NOMO-1 treated with dmso at 0.1 percent for 144 hours (cell line): ENCODE measurements around the gene FAM180B.
A peak's percentile ranks its signal among the peaks of the same experiment; 100 is the strongest.

ENCODE experiments used
- DNase-seq: peaks from one replicate; lab custom pipeline; 2025; ENCODE audit not compliant: unreplicated experiment; lab: John Stamatoyannopoulos, UW

The FAM180B gene

DNA sequence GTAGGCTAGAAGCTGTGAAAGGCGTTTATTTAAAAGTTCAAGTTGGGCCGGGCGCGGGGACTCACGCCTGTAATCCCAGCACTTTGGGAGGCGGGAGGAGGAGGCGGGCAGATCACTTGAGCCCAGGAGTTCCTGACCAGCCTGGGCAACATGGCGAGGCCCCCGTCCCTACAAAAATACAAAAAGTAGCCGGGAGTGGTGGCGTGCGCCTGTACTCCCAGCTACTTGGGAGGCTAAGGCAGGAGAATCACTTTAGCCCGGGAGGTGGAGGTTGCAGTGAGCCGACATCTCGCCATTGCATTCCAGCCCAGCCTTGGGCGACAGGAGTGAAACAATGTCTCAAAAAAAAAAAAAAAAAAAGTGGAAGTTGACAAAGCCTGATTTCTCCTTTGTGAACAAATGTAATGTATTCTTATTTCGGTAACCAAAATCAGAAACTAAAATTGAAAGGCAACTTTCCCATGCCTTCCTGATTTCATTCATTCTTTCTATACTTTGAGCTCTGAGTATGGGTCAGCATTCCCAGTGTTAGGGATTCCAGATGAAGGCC lies 20.3 kb upstream of the FAM180B start:
- no peak for DNase-seq

DNA sequence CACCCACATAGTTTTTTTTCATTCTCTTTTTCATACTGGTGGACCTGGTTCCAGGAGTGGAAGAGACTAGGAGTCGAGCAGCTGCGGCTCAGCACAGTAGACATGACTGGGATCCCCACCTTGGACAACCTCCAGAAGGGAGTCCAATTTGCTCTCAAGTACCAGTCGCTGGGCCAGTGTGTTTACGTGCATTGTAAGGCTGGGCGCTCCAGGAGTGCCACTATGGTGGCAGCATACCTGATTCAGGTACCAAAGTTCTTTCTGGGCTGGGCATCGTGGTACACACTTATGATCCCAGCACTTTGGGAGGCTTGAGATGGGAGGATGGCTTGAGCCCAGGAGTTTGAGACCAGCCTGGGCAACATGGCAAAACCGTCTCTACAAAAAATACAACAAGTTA lies 16.8 kb upstream of the FAM180B start:
- DNase-seq: no peak

GRCh38 chr11:47570651-47571356 lies 15.7 kb upstream of the FAM180B start:
- no peak for DNase-seq

DNA sequence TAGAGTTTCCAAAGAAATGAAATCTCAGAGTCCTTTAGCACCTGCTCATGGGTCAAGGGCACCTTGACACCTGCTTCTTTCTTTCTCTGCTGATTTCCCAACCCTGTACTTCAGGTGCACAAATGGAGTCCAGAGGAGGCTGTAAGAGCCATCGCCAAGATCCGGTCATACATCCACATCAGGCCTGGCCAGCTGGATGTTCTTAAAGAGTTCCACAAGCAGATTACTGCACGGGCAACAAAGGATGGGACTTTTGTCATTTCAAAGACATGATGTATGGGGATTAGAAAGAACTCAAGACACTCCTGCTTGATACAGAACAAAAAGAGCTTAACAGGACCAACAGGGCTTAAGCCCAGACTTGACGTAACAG lies 15.1 kb upstream of the FAM180B start:
- DNase-seq: no peak

GRCh38 chr11:47571895-47572294 lies 14.6 kb upstream of the FAM180B start:
- DNase-seq: no peak

DNA sequence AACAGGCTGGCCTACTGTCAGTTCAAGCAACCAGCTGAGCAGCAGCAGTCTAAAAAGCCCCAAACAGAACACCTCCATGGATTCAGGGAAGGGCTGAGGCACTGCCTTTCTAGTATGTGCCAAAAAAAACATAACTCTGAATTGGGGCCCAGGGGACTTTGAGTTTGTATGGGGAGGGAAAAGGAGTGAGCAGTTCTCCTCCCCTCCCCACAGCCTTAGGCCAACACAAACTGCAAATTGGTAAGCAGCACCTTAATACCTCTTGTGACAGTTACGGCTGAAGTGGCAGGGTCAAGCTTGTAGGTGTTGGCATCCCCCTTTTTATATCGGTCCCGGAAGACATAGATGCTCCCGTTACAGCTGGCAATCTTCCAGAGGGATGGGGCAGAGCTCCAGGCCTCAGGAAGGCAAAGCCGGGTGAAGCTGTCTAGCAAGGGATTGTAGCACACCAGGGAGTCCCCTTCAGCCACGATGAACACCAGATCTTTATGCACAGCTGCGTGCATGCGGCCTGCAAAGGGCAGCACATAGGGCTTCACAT lies 13.7 kb upstream of the FAM180B start:
- no peak for DNase-seq

DNA sequence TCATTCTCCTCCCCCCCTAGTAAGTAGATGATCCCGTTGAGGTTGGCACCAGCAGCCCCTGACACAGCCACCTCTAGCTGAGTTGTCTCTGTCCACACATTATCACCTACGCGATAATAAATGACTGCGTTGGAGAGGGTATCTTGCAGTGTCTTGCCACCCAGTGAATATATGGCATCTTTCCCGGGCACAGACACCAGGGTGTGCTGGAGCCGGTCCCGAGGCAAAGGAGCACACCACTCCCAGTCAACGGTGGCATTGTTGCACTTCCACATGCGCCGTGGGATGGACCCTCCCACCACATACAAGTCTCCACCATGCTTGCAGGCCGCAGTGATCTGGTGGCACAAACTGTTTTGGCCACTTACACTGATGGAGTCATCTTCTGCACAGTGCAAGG lies 13.2 kb upstream of the FAM180B start:
- no peak for DNase-seq

DNA sequence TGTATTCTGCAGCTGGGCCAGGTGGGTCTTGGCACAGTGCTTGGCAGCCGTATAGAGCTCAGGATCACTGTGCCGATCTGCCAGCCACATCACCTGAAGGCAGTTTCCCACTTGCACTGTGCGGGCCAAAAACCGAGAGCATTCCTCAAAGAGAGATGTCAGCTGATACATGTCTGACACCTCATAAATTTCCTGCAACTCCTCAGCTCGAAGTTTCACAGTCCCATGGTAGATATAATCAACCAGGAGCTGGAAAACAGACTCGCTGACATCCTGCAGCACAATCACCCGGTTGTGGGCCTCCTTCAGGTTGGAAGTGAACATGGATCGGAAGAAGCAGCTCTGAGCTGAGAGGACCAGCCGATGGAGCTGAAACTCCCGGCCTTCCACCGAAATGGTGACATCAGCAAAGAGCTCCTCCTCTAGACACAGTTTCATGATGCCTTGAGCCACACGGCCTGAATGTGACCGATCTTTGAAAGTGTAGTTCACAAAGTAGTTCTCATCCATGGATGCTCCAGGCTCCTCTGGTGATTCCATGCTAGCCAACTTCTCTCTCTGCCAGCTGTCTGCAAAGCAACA lies 8.9 kb upstream of the FAM180B start:
- no peak for DNase-seq

- DNase-seq: peak; percentile 87
Observed at GRCh38 chr11:47578524-47579494, 7.7 kb upstream of the FAM180B start, which contains the start of the genes KBTBD4 and NDUFS3. Gene KBTBD4, minus strand, starts transcription at chr11:47578970. Its CDS starts 19 bp downstream, at chr11:47578951. Gene NDUFS3, plus strand, starts transcription at chr11:47579074. Its CDS starts 18 bp downstream, at chr11:47579092.

- no peak for DNase-seq
Observed at GRCh38 chr11:47583844-47584243, 2.6 kb upstream of the FAM180B start.

DNA sequence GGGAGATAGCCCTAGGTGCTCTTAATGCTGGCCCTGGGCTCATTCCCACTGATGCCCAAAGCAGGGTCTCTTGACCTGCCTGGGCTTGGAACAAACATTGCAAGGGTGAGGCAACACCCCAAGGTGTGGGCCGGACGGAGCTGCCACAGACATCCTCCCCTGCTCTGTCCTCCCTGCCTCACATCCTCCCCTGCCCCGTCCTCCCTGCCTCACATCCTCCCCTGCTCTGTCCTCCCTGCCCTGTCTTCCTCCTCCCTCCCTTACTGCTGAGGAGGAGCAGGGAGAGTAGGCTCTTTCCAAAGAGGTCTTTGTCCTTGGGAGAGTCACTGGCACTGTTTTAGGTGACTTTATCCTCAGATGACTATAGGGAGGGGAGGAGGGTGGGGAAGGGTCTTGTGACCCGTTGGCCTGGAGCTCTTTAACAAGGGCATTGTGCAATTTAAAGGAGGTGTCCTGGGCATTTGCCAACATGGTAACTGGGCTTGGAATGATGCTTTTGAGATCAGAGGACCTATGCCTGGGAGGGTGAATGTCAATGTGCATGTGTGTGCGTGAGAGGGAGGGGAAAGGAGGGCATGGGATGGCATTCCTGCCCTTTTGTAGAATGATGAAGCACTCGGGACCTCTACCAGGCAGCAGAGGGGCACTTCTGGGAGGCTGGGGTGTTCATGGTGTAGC lies 700 bp downstream of the FAM180B start:
- no peak for DNase-seq

DNA sequence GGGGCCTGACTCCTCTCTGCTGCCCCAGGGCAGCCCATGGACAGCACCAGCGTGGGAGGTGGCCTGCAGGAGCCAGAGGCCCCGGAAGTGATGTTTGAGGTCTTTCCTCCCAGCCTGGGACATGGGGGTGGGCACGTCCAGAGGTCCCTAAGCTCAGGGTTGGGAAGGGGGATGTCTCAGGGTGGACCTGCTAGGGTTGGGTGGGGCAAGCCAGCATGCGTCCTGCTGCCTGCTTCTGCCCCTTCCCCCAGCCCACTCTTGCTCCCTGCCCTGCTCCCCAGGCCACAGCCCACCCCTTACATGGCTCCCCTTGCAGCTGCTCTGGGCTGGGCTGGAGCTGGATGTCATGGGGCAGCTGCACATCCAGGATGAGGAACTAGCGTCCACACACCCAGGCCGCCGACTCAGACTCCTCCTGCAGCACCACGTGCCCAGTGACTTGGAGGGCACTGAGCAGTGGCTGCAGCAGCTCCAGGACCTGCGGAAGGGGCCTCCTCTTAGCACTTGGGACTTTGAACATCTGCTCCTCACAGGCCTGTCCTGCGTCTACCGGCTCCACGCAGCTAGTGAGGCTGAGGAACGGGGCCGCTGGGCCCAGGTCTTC lies 1.3 kb downstream of the FAM180B start:
- peak; percentile 87 for DNase-seq

GRCh38 chr11:47589118-47589517 lies 2.6 kb downstream of the FAM180B start:
- no peak for DNase-seq

- DNase-seq: no peak
Observed at GRCh38 chr11:47589584-47589976, 3.1 kb downstream of the FAM180B start.

DNA sequence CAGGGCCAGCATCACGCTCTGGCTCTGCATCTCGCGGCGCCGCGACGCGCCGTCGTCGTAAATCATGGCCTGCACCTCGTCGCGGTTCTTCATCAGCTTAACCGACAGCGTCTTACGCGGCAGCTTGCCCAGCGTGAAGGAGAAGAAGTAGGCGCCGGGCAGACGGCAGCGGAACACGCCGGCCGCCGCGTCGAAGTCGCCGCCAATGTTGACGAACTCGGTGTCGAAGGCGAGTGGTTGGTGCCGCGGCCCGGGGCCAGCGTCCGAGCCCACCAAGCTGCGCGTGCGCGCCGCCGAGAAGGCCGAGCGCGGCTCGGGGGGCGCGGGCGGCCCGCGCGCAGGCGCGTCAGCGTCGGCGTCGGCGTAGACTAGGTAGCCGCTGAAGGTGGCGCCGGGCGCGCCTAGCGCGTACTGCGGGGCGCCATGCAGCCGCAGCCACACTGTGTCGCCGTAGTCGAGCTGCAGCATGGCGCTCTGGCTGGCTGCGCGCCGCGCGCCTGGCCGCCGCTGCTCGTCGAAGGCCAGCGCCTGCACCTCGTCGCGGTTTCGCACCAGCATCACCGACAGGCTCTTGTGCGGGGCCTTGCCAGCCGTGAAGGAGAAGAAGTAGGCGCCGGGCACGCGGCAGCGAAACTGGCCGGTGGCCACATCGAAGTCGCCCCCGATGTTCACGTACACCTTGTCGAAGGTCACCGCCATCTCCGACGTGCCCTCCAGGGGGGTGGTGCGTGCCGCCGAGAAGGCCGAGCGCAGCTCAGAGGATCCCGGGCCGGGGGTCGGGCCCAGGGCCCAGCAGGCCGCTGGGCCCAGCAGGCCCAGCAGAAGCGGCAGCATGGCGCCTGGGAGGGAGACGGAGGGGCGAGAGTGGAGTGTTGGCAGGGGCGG lies 3.7 kb downstream of the FAM180B start:
- no peak for DNase-seq

- peak; percentile 74 for DNase-seq
Observed at GRCh38 chr11:47591764-47592163, 5.3 kb downstream of the FAM180B start.

DNA sequence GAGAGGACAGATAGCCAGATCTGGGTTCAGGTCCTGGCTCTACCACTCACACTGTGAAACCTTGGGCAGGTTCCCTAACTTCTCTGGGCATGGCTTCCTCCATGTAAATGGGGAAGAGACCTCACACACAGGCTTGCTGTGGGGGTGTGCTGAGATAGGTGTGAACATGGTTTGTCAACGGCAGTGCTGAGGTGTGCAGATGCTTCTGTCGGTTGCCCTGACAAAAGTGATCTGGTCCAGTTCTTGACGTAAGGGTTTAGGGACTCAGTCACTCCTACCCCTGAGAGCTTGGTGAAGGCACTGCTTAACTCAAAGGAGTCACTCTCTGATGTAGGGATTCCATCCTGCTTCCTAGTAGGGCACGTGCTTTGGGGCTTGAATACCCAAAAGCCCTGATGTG lies 5.8 kb downstream of the FAM180B start:
- no peak for DNase-seq

DNA sequence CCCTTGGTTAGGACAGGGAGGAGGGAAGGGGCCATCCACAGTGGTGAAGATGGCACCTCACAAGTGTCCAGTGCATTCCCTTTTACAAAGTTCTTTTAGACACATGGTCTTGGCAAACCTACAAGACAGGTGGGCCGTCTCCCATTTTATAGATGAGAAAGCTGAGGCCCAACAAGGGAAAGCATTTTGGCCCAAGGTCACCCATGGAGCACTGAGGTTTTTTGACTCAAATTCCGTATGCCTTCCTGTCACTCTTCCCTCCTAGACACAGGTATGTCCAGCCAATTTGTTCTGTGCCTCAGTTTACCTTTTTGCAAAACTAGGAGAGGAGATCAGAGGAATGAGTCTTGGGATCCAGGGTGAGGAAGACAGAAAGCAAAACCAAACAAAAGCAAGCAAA lies 6.5 kb downstream of the FAM180B start:
- DNase-seq: no peak

GRCh38 chr11:47593492-47593933 lies 7.0 kb downstream of the FAM180B start:
- no peak for DNase-seq
